ENCODE measurements around the gene RABL6.

DNA sequence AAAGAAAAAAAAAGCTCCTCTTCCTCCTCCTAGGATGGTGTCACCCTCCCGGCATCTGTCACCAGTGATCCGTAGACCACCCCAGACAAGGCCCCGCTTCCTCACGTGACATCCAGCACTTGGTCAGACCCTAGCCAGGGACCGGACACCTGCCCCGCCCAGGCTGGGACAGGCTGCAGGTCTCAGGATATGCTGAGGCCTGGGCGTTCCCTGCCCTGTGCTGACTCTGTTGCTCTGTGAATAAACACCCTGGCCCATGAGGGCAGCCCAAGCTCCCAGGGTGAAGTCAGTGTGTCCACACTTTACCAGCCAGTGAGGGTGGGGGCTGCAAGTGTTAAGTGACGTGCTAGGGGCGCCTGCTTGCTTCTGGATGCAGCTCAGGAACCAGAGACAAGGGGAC is 52.8 kb downstream of the RABL6 start:
- TF ChIP-seq, protein P1, sequence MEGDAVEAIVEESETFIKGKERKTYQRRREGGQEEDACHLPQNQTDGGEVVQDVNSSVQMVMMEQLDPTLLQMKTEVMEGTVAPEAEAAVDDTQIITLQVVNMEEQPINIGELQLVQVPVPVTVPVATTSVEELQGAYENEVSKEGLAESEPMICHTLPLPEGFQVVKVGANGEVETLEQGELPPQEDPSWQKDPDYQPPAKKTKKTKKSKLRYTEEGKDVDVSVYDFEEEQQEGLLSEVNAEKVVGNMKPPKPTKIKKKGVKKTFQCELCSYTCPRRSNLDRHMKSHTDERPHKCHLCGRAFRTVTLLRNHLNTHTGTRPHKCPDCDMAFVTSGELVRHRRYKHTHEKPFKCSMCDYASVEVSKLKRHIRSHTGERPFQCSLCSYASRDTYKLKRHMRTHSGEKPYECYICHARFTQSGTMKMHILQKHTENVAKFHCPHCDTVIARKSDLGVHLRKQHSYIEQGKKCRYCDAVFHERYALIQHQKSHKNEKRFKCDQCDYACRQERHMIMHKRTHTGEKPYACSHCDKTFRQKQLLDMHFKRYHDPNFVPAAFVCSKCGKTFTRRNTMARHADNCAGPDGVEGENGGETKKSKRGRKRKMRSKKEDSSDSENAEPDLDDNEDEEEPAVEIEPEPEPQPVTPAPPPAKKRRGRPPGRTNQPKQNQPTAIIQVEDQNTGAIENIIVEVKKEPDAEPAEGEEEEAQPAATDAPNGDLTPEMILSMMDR (IDR thresholded peaks at IDR 0.05; ENCODE audit: insufficient read depth, low read depth, low read length): no peak
- TF ChIP-seq EZH2 (IDR thresholded peaks at IDR 0.05; ENCODE audit: insufficient read depth, low read length): no peak
